ENCODE measurements around the gene NFATC4.
"Not testable (repeated sequence)": the region's sequence is repeated elsewhere in the genome, so short reads cannot be mapped to it uniquely, and the experiment has no call there.

The NFATC4 gene

GRCh38 chr14:24343795-24344660, 24.0 kb upstream of the NFATC4 start:
- Mint-ChIP-seq H3K4me1 (peaks cover 12% of the 10 kb centered on the region), H3K4me3 (no peak overlapping the region), H3K36me3 (ENCODE audit: insufficient read depth) (peaks cover 1% of the 10 kb centered on the region), H3K27ac (ENCODE audit: low read depth) (no peak overlapping the region), H3K9me3 (no peaks in the 10 kb centered on the region), H3K27me3 (peaks cover 53% of the 10 kb centered on the region)
- DNase-seq (ENCODE audit: low spot score in 2 of 2) (no peak), ATAC-seq (replicated peaks; ENCODE audit: extremely low read depth, poor library complexity, severe bottlenecking) (no peak)

- Mint-ChIP-seq H3K27me3 (peaks cover 83% of the 10 kb centered on the region), H3K9me3 (no peaks in the 10 kb centered on the region), H3K36me3 (ENCODE audit: insufficient read depth) (peaks cover 1% of the 10 kb centered on the region), H3K4me3 (no peak overlapping the region), H3K27ac (ENCODE audit: low read depth) (no peak overlapping the region), H3K4me1 (no peaks in the 10 kb centered on the region)
- DNase-seq (ENCODE audit: low spot score in 2 of 2) (no peak), ATAC-seq (replicated peaks; ENCODE audit: extremely low read depth, poor library complexity, severe bottlenecking) (no peak)
These were observed 20.9 kb upstream of the NFATC4 start for GRCh38 chr14:24347134-24347533.

- H3K9me3 Mint-ChIP-seq: no peaks in the 10 kb centered on the region
- H3K4me1 Mint-ChIP-seq: no peaks in the 10 kb centered on the region
- H3K36me3 Mint-ChIP-seq (ENCODE audit: insufficient read depth): peaks cover 1% of the 10 kb centered on the region
- H3K27ac Mint-ChIP-seq (ENCODE audit: low read depth): no peak overlapping the region
- no peak for DNase-seq (ENCODE audit: low spot score in 2 of 2)
- ATAC-seq (replicated peaks; ENCODE audit: extremely low read depth, poor library complexity, severe bottlenecking): no peak
- H3K4me3 Mint-ChIP-seq: no peak overlapping the region
- H3K27me3 Mint-ChIP-seq: peaks cover 83% of the 10 kb centered on the region
These were observed 19.8 kb upstream of the NFATC4 start for GRCh38 chr14:24348186-24348585.

- H3K27me3 Mint-ChIP-seq: peaks cover 85% of the 10 kb centered on the region
- H3K9me3 Mint-ChIP-seq: no peaks in the 10 kb centered on the region
These were observed 18.2 kb upstream of the NFATC4 start for GRCh38 chr14:24349742-24350141.

GRCh38 chr14:24351517-24351916, 16.5 kb upstream of the NFATC4 start:
- peaks cover 68% of the 10 kb centered on the region for H3K27me3 Mint-ChIP-seq
- no peak overlapping the region for H3K4me3 Mint-ChIP-seq
- ATAC-seq (replicated peaks; ENCODE audit: extremely low read depth, poor library complexity, severe bottlenecking) (no peak), DNase-seq (ENCODE audit: low spot score in 2 of 2) (no peak)
- H3K36me3 Mint-ChIP-seq (ENCODE audit: insufficient read depth): no peaks in the 10 kb centered on the region
- H3K27ac Mint-ChIP-seq (ENCODE audit: low read depth): no peak overlapping the region
- no peaks in the 10 kb centered on the region for H3K4me1 Mint-ChIP-seq
- H3K9me3 Mint-ChIP-seq: no peaks in the 10 kb centered on the region

More at GRCh38 chr14:24349742-24350141, 18.2 kb upstream of the NFATC4 start:
- Mint-ChIP-seq H3K4me3 (no peak overlapping the region), H3K36me3 (ENCODE audit: insufficient read depth) (no peaks in the 10 kb centered on the region), H3K27ac (ENCODE audit: low read depth) (no peak overlapping the region), H3K4me1 (no peaks in the 10 kb centered on the region)
- ATAC-seq (replicated peaks; ENCODE audit: extremely low read depth, poor library complexity, severe bottlenecking) (no peak), DNase-seq (ENCODE audit: low spot score in 2 of 2) (no peak)

- no peaks in the 10 kb centered on the region for H3K4me1 Mint-ChIP-seq
- no peak overlapping the region for H3K4me3 Mint-ChIP-seq
- no peaks in the 10 kb centered on the region for H3K9me3 Mint-ChIP-seq
- ATAC-seq (replicated peaks; ENCODE audit: extremely low read depth, poor library complexity, severe bottlenecking) (no peak), DNase-seq (ENCODE audit: low spot score in 2 of 2) (no peak)
- peaks cover 71% of the 10 kb centered on the region for H3K27me3 Mint-ChIP-seq
- H3K36me3 Mint-ChIP-seq (ENCODE audit: insufficient read depth): no peaks in the 10 kb centered on the region
- no peak overlapping the region for H3K27ac Mint-ChIP-seq (ENCODE audit: low read depth)
These were observed 14.2 kb upstream of the NFATC4 start for GRCh38 chr14:24353559-24354481.

GRCh38 chr14:24354482-24354825, 13.5 kb upstream of the NFATC4 start:
- DNase-seq (ENCODE audit: low spot score in 2 of 2); H3K4me3 Mint-ChIP-seq; ATAC-seq (replicated peaks; ENCODE audit: extremely low read depth, poor library complexity, severe bottlenecking); H3K27ac Mint-ChIP-seq (ENCODE audit: low read depth); H3K9me3 Mint-ChIP-seq; H3K36me3 Mint-ChIP-seq (ENCODE audit: insufficient read depth); H3K4me1 Mint-ChIP-seq: not testable (repeated sequence)
- H3K27me3 Mint-ChIP-seq: peaks cover 66% of the 10 kb centered on the region

GRCh38 chr14:24355009-24355408, 13.0 kb upstream of the NFATC4 start:
- Mint-ChIP-seq H3K4me3 (no peak overlapping the region), H3K36me3 (ENCODE audit: insufficient read depth) (no peaks in the 10 kb centered on the region), H3K27ac (ENCODE audit: low read depth) (no peak overlapping the region), H3K9me3 (no peaks in the 10 kb centered on the region), H3K4me1 (no peaks in the 10 kb centered on the region), H3K27me3 (peaks cover 66% of the 10 kb centered on the region)
- DNase-seq (ENCODE audit: low spot score in 2 of 2) (no peak), ATAC-seq (replicated peaks; ENCODE audit: extremely low read depth, poor library complexity, severe bottlenecking) (no peak)

GRCh38 chr14:24356208-24356607, 11.8 kb upstream of the NFATC4 start:
- H3K27ac Mint-ChIP-seq (ENCODE audit: low read depth): no peak overlapping the region
- H3K36me3 Mint-ChIP-seq (ENCODE audit: insufficient read depth): no peaks in the 10 kb centered on the region
- H3K27me3 Mint-ChIP-seq: peaks cover 56% of the 10 kb centered on the region
- H3K9me3 Mint-ChIP-seq: no peaks in the 10 kb centered on the region
- DNase-seq (ENCODE audit: low spot score in 2 of 2): no peak
- ATAC-seq (replicated peaks; ENCODE audit: extremely low read depth, poor library complexity, severe bottlenecking): no peak
- no peak overlapping the region for H3K4me3 Mint-ChIP-seq
- H3K4me1 Mint-ChIP-seq: no peaks in the 10 kb centered on the region

GRCh38 chr14:24360281-24360680, 7.7 kb upstream of the NFATC4 start:
- DNase-seq (ENCODE audit: low spot score in 2 of 2) (no peak), ATAC-seq (replicated peaks; ENCODE audit: extremely low read depth, poor library complexity, severe bottlenecking) (no peak)
- peaks cover 54% of the 10 kb centered on the region for H3K27me3 Mint-ChIP-seq
- no peaks in the 10 kb centered on the region for H3K9me3 Mint-ChIP-seq
- H3K36me3 Mint-ChIP-seq (ENCODE audit: insufficient read depth): no peaks in the 10 kb centered on the region
- H3K27ac Mint-ChIP-seq (ENCODE audit: low read depth): no peak overlapping the region
- no peak overlapping the region for H3K4me3 Mint-ChIP-seq
- H3K4me1 Mint-ChIP-seq: no peaks in the 10 kb centered on the region

GRCh38 chr14:24361326-24361725, 6.7 kb upstream of the NFATC4 start:
- H3K4me1 Mint-ChIP-seq: peaks cover 8% of the 10 kb centered on the region
- no peak overlapping the region for H3K4me3 Mint-ChIP-seq
- peaks cover 65% of the 10 kb centered on the region for H3K27me3 Mint-ChIP-seq
- no peak for ATAC-seq (replicated peaks; ENCODE audit: extremely low read depth, poor library complexity, severe bottlenecking)
- H3K36me3 Mint-ChIP-seq (ENCODE audit: insufficient read depth): peaks cover 5% of the 10 kb centered on the region
- no peak overlapping the region for H3K27ac Mint-ChIP-seq (ENCODE audit: low read depth)
- no peak for DNase-seq (ENCODE audit: low spot score in 2 of 2)
- H3K9me3 Mint-ChIP-seq: no peaks in the 10 kb centered on the region

GRCh38 chr14:24362241-24362960, 5.6 kb upstream of the NFATC4 start:
- H3K9me3 Mint-ChIP-seq: no peaks in the 10 kb centered on the region
- DNase-seq (ENCODE audit: low spot score in 2 of 2): no peak
- no peak overlapping the region for H3K4me3 Mint-ChIP-seq
- H3K27ac Mint-ChIP-seq (ENCODE audit: low read depth): no peak overlapping the region
- H3K27me3 Mint-ChIP-seq: peaks cover 71% of the 10 kb centered on the region
- peaks cover 5% of the 10 kb centered on the region for H3K36me3 Mint-ChIP-seq (ENCODE audit: insufficient read depth)
- H3K4me1 Mint-ChIP-seq: peaks cover 17% of the 10 kb centered on the region
- ATAC-seq (replicated peaks; ENCODE audit: extremely low read depth, poor library complexity, severe bottlenecking): no peak
